Transverse colon (tissue), 4 donors: ENCODE measurements around the gene KRT37. TPM values are rescaled to one million over a fixed set of nuclear protein-coding genes. Genes with fewer than 3 reads are reported as not detected.

Source experiments
- DNase-seq: peaks from one replicate; pipeline ENCODE4 v3.0.0-alpha.2; 2019
- H3K27ac ChIP-seq, 4 donors: fragments of 200-600 bp; sonication (generic); 2 replicates each; pipeline ENCODE4 v1.5.1; 2016 to 2018; ENCODE audit warnings: inconsistent platforms in 4 of 4
- H3K27me3 ChIP-seq: fragments of 200-600 bp; sonication (generic); 2 replicates; pipeline ENCODE4 v1.5.1; 2017; ENCODE audit warnings: inconsistent platforms
- H3K36me3 ChIP-seq, 4 donors: fragments of 200-600 bp; sonication (generic); 2 replicates each; pipeline ENCODE4 v1.5.1; 2017 to 2019; ENCODE audit warnings: inconsistent platforms in 4 of 4
- H3K4me1 ChIP-seq, 4 donors: fragments of 200-600 bp; sonication (generic); 2 replicates each; pipeline ENCODE4 v1.5.1; 2017 to 2020; ENCODE audit warnings: inconsistent platforms in 4 of 4
- H3K4me3 ChIP-seq, 4 donors: fragments of 200-600 bp; sonication (generic); 1 replicate in 1 of 4; 2 replicates in 3 of 4; pipeline versions ENCODE4 v1.5.1 to v1.6.1; 2017 to 2019; ENCODE audit warnings: inconsistent platforms in 4 of 4
- H3K9me3 ChIP-seq, 2 donors: fragments of 200-600 bp; sonication (generic); 2 replicates each; pipeline ENCODE4 v1.5.1; 2017 to 2019; ENCODE audit warnings: inconsistent platforms in 2 of 2
- EP300 ChIP-seq: sonication (generic); formaldehyde crosslinking; IDR thresholded peaks from one replicate; pipeline ENCODE4 v1.6.1; 2017; ENCODE audit warnings: antibody characterized with exemption, low read depth
- POLR2A ChIP-seq: fragments of 450-650 bp; IDR thresholded peaks from one replicate; pipeline ENCODE4 v1.6.1; 2016; ENCODE audit warnings: antibody characterized with exemption, mild to moderate bottlenecking, moderate library complexity
- POLR2AphosphoS5 ChIP-seq, 3 donors: sonication (generic); formaldehyde crosslinking; IDR thresholded peaks; one replicate each; pipeline ENCODE4 v1.6.1; 2016; ENCODE audit warnings: antibody characterized with exemption in 3 of 3
- WGBS, 2 donors: methylation state at CpG; one replicate each; pipeline ENCODE4 v1.1.5; 2018; ENCODE audit warnings: low coverage in 1 of 2; 5-methylcytosine and 5-hydroxymethylcytosine counted together
- in situ Hi-C, 4 donors: fragments of 200-750 bp; cut with MboI; loops; one replicate each; pipeline versions ENCODE4 v1.15.0 to v1.15.1; 2017; ENCODE audit warnings: low sequenced_read_pairs in 3 of 4, low pct_ligation_motif_present in 1 of 4, low pct_unique_long_range_greater_than_20kb in 1 of 4
- intact Hi-C: fragments of 100-400 bp; cut with DNase I; formaldehyde crosslinking; loops from one replicate; pipeline ENCODE4 v1.15.1; 2023; ENCODE audit warnings: low total_unique reads
- total RNA-seq, 4 donors: library from RNA; depleted of rRNA; stranded (reverse); fragments of >200 nt; gene quantifications; one replicate each; pipeline ENCODE4 v1.1.0, GENCODE V29; 2016
- TF ChIP-seq, protein P1 (sequence below), 5 experiments: fragments of 200-600 bp in 3 of 5; fragments of 450-650 bp in 2 of 5; sonication (generic) in 3 of 5; IDR thresholded peaks; 1 replicate in 2 of 5; 2 replicates in 3 of 5; pipeline ENCODE4 v1.5.1; 2016 to 2017; ENCODE audit warnings: antibody characterized with exemption in 5 of 5, inconsistent platforms in 3 of 5, mild to moderate bottlenecking in 2 of 5, moderate library complexity in 1 of 5

Gene KRT37
- total RNA-seq, 4 donors from 2014 or later: not detected

DNA sequence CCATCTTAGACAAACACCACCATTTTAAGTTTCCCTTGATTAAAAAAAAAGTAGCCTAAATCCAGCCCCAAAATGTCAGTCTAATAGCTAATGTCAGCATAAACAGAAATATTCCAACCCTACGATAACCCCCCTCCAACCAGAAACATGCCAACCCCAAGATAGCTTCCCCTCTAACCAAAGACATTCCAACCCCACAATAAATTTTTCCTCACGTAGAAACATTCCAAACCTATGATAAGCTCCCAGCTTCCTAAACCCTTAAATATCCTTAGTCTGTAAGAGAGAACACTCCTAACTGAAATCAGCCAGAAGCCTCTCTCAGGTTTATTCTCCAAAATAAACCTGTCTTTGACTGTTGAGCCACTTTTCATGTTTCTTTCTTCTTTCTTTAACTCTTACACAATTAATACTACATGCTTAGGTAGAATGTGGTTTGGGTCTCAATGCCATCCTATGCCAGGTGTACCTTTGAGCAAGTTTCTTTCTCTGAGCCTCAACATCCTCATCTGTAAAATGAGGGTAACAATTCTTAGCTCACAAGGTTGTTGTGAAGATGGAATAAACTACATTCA lies 26.9 kb upstream of the KRT37 start:
- H3K4me3 ChIP-seq: no peak overlapping the region
- no peak for DNase-seq
- TF ChIP-seq POLR2AphosphoS5 (IDR thresholded peaks at IDR 0.05) (no peak), POLR2A (no peak), EP300 (no peak)
- TF ChIP-seq, protein P1, sequence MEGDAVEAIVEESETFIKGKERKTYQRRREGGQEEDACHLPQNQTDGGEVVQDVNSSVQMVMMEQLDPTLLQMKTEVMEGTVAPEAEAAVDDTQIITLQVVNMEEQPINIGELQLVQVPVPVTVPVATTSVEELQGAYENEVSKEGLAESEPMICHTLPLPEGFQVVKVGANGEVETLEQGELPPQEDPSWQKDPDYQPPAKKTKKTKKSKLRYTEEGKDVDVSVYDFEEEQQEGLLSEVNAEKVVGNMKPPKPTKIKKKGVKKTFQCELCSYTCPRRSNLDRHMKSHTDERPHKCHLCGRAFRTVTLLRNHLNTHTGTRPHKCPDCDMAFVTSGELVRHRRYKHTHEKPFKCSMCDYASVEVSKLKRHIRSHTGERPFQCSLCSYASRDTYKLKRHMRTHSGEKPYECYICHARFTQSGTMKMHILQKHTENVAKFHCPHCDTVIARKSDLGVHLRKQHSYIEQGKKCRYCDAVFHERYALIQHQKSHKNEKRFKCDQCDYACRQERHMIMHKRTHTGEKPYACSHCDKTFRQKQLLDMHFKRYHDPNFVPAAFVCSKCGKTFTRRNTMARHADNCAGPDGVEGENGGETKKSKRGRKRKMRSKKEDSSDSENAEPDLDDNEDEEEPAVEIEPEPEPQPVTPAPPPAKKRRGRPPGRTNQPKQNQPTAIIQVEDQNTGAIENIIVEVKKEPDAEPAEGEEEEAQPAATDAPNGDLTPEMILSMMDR (IDR thresholded peaks at IDR 0.05): no peak
- H3K27me3 ChIP-seq: peaks cover 9% of the 10 kb centered on the region
- no peak overlapping the region for H3K27ac ChIP-seq
- no peaks in the 10 kb centered on the region for H3K4me1 ChIP-seq
- intact Hi-C loops: no loop called here
- no peaks in the 10 kb centered on the region for H3K9me3 ChIP-seq
- in situ Hi-C loops: no loop called here
- H3K36me3 ChIP-seq: no peaks in the 10 kb centered on the region
- 70 to 93% methylated on average over 2 of the region's 2 CpGs for WGBS, 2 donors

DNA sequence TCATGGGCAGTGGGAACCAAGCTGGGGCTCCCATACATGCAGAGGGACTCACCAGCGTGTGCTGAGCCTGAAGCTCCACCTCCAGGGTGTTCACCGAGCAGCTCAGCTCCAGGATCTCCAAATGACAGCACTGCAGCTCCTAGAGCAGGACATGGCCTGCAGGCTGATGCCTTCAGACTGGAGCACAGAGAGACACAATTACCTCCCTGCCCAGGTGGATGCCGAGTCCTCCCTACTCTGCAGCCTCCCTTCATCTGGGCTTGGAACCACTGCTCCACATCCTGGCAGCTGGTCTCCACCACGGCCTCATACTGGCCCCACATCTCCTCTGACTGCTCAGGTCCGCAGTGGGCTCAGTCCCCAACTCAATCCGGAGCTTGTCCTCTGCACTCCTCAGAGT lies 24.6 kb upstream of the KRT37 start:
- Histone ChIP-seq H3K4me1 (no peaks in the 10 kb centered on the region), H3K27me3 (peaks cover 13% of the 10 kb centered on the region), H3K9me3 (no peaks in the 10 kb centered on the region), H3K4me3 (no peak overlapping the region), H3K27ac (no peak overlapping the region), H3K36me3 (no peaks in the 10 kb centered on the region)
- in situ Hi-C loops: no loop called here
- intact Hi-C loops: no loop called here
- no peak for DNase-seq
- TF ChIP-seq POLR2A (no peak), POLR2AphosphoS5 (IDR thresholded peaks at IDR 0.05) (no peak), EP300 (no peak)
- TF ChIP-seq, protein P1 (IDR thresholded peaks at IDR 0.05): no peak
- 75% methylated on average over 6 of the region's 6 CpGs; no CpG with 5 or more reads in 1 of the 2 donors for WGBS, 2 donors

DNA sequence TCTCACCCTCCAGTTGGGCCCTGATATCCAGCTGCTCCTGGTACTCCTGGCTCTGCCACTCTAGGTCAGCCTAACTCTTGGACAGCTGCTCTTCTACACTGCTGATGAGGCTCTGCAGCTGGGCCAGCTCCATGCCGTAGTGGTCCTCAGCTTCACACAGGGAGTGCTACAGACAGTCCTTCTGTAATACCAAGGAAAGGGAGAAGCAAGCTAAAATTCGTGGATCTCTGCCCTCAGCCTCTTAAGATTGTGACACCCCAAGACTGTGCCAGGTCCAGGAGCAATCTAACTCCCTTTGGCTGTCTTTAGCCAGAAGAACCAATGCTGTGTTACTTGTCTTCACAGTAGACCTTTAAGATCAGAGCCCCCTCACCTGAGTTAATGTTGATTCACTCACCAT lies 24.1 kb upstream of the KRT37 start:
- 33% methylated on average over 2 of the region's 2 CpGs; no CpG with 5 or more reads in 1 of the 2 donors for WGBS, 2 donors
- DNase-seq: no peak
- in situ Hi-C loops: no loop called here

DNA sequence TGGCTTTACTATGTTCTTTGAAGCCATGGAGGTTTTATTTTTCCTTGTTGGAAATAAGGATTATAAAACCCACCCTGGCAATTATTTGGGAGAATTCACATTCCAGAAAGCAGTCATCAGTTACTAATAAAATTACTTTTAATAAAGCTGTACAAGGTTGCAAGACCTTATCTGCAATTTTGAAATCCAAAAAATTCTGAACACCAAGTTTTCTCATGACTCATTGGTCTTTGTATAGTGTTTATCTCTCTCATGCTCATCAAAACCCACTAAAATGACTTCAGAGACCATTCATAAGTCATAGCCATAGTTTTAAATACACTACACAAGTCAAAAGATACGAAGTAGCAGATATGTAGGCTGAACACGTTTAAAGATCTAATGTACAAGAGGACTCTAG lies 22.4 kb upstream of the KRT37 start:
- WGBS, 2 donors: 48 to 77% methylated on average over 2 of the region's 2 CpGs
- no peaks in the 10 kb centered on the region for H3K4me1 ChIP-seq
- H3K27me3 ChIP-seq: peaks cover 26% of the 10 kb centered on the region
- no peaks in the 10 kb centered on the region for H3K9me3 ChIP-seq
- TF ChIP-seq, protein P1 (IDR thresholded peaks at IDR 0.05): no peak
- TF ChIP-seq POLR2A: no peak
- TF ChIP-seq EP300: no peak
- no peak for TF ChIP-seq POLR2AphosphoS5 (IDR thresholded peaks at IDR 0.05)
- no peaks in the 10 kb centered on the region for H3K36me3 ChIP-seq
- H3K4me3 ChIP-seq: no peak overlapping the region
- in situ Hi-C loops: no loop called here
- intact Hi-C loops: no loop called here
- no peak for DNase-seq
- H3K27ac ChIP-seq: no peak overlapping the region

More for the DNA sequence above, 24.1 kb upstream of the KRT37 start:
- H3K4me3 ChIP-seq: no peak overlapping the region
- H3K9me3 ChIP-seq: no peaks in the 10 kb centered on the region
- H3K27ac ChIP-seq: no peak overlapping the region
- TF ChIP-seq EP300 (no peak), POLR2AphosphoS5 (IDR thresholded peaks at IDR 0.05) (no peak), POLR2A (no peak)
- TF ChIP-seq, protein P1 (IDR thresholded peaks at IDR 0.05): no peak
- intact Hi-C loops: no loop called here
- H3K36me3 ChIP-seq: no peaks in the 10 kb centered on the region
- H3K27me3 ChIP-seq: peaks cover 18% of the 10 kb centered on the region
- H3K4me1 ChIP-seq: no peaks in the 10 kb centered on the region
